IMR-90 (cell line): Measurements from ENCODE around the gene CREB3L1. TPM values are rescaled to one million over a fixed set of nuclear protein-coding genes. Genes with fewer than 3 reads are reported as not detected.
A peak's percentile ranks its signal among the peaks of the same experiment; 100 is the strongest.

Source experiments
- ATAC-seq: fragments of 200-7000 bp; cut with Tn5 transposase; 2 replicates; pipeline ENCODE4 v1.9.1; 2020; ENCODE audit warnings: low read depth, mild to moderate bottlenecking, moderate library complexity
- BruUV-seq: library from RNA; stranded (reverse); fragments of 400-500 nt; replicated peaks from 2 replicates; lab custom pipeline; 2021; lab: Mats Ljungman, UMichigan
- CTCF ChIA-PET: fragments of 300-600 bp; formaldehyde crosslinking; extraction: SDS; loops from one replicate; lab custom pipeline; 2021; ENCODE audit warnings: antibody characterized with exemption; lab: Yijun Ruan, JAX
- POLR2A ChIA-PET: fragments of 300-600 bp; sonication (Branson Sonifier 250); formaldehyde crosslinking; loops from one replicate; lab custom pipeline; 2022; ENCODE audit warnings: antibody characterized with exemption; ENCODE audit not compliant: unreplicated experiment; lab: Charles Lee
- DNase-seq: peaks from one replicate; pipeline ENCODE4 v3.0.0; 2013
- H2AFZ ChIP-seq: replicated peaks from 2 replicates; pipeline ENCODE3; 2013; ENCODE audit warnings: low read length, mild to moderate bottlenecking; ENCODE audit not compliant: poor library complexity
- H2AK5ac ChIP-seq: 2 replicates; pipeline ENCODE4 v1.6.1; 2013; ENCODE audit warnings: low read depth, low read length, inconsistent platforms
- H2AK9ac ChIP-seq: replicated peaks from 2 replicates; pipeline ENCODE3; 2013; ENCODE audit warnings: mild to moderate bottlenecking, low read depth, low read length, moderate library complexity; ENCODE audit not compliant: poor library complexity
- H2BK120ac ChIP-seq: 2 replicates; pipeline ENCODE4 v1.6.1; 2013; ENCODE audit warnings: low read depth, low read length, inconsistent platforms
- H2BK15ac ChIP-seq: 3 replicates; pipeline ENCODE4 v1.6.1; 2013; ENCODE audit warnings: low read depth, low read length, inconsistent platforms
- H2BK20ac ChIP-seq: 2 replicates; pipeline ENCODE4 v1.6.1; 2013; ENCODE audit warnings: low read depth, mild to moderate bottlenecking, inconsistent platforms, low read length, moderate library complexity
- H2BK5ac ChIP-seq: 2 replicates; pipeline ENCODE4 v1.6.1; 2013; ENCODE audit warnings: mild to moderate bottlenecking, low read depth, low read length, inconsistent platforms; ENCODE audit not compliant: poor library complexity, severe bottlenecking
- H3K14ac ChIP-seq: replicated peaks from 2 replicates; pipeline ENCODE4 v1.6.1; 2013; ENCODE audit warnings: low read depth, low read length, inconsistent platforms
- H3K18ac ChIP-seq: 2 replicates; pipeline ENCODE4 v1.6.1; 2013; ENCODE audit warnings: low read depth, low read length, control low read depth
- H3K23ac ChIP-seq: 2 replicates; pipeline ENCODE4 v1.6.1; 2013; ENCODE audit warnings: low read depth, low read length, inconsistent platforms
- H3K27ac ChIP-seq: 2 replicates; pipeline ENCODE4 v1.5.1; 2013; ENCODE audit warnings: mild to moderate bottlenecking, control low read depth, low read length; ENCODE audit not compliant: insufficient read depth
- H3K27me3 ChIP-seq: 2 replicates; pipeline ENCODE4 v1.6.1; 2013; ENCODE audit warnings: low read length; ENCODE audit not compliant: control insufficient read depth, insufficient read depth
- H3K36me3 ChIP-seq: 2 replicates; pipeline ENCODE4 v1.6.1; 2013; ENCODE audit warnings: low read length, mixed read lengths; ENCODE audit not compliant: control insufficient read depth, insufficient read depth
- H3K4ac ChIP-seq: 2 replicates; pipeline ENCODE4 v1.6.1; 2013; ENCODE audit warnings: low read depth, low read length, inconsistent platforms
- H3K4me1 ChIP-seq: 2 replicates; pipeline ENCODE4 v1.6.1; 2013; ENCODE audit warnings: low read length, mixed read lengths; ENCODE audit not compliant: control insufficient read depth, insufficient read depth
- H3K4me2 ChIP-seq: 2 replicates; pipeline ENCODE4 v1.6.1; 2013; ENCODE audit warnings: low read depth, mild to moderate bottlenecking, control low read depth, low read length, moderate library complexity
- H3K4me3 ChIP-seq: 2 replicates; pipeline ENCODE4 v1.5.1; 2013; ENCODE audit warnings: low read depth, mild to moderate bottlenecking, control low read depth, low read length, moderate library complexity; ENCODE audit not compliant: insufficient read depth
- H3K56ac ChIP-seq: 2 replicates; pipeline ENCODE4 v1.6.1; 2013; ENCODE audit warnings: low read length, inconsistent platforms; ENCODE audit not compliant: insufficient read depth; ENCODE audit errors: extremely low read depth
- H3K79me1 ChIP-seq, 2 experiments: 2 replicates each; pipeline ENCODE4 v1.6.1; 2013; ENCODE audit warnings: low read length in 2 of 2, inconsistent platforms in 1 of 2, low read depth in 1 of 2
- H3K9ac ChIP-seq: 2 replicates; pipeline ENCODE4 v1.6.1; 2013; ENCODE audit warnings: low read depth, low read length, control low read depth
- H3K9me1 ChIP-seq: 2 replicates; pipeline ENCODE4 v1.6.1; 2013; ENCODE audit warnings: low read length, inconsistent platforms; ENCODE audit not compliant: insufficient read depth
- H3K9me3 ChIP-seq: 2 replicates; pipeline ENCODE4 v1.6.1; 2013; ENCODE audit warnings: low read length; ENCODE audit not compliant: control insufficient read depth, insufficient read depth
- H4K20me1 ChIP-seq: 2 replicates; pipeline ENCODE4 v1.6.1; 2013; ENCODE audit warnings: low read length, inconsistent platforms; ENCODE audit not compliant: insufficient read depth
- H4K5ac ChIP-seq: 2 replicates; pipeline ENCODE4 v1.6.1; 2013; ENCODE audit warnings: mild to moderate bottlenecking, low read depth, low read length, control low read depth
- H4K8ac ChIP-seq, 2 experiments: 2 replicates each; pipeline ENCODE4 v1.6.1; 2013; ENCODE audit warnings: low read depth in 2 of 2, low read length in 2 of 2, control low read depth in 1 of 2, inconsistent platforms in 1 of 2
- H4K91ac ChIP-seq: 2 replicates; pipeline ENCODE4 v1.6.1; 2013; ENCODE audit warnings: low read depth, low read length, inconsistent platforms; ENCODE audit not compliant: insufficient read depth
- BHLHE40 ChIP-seq: fragments of 150-350 bp; IDR thresholded peaks from 2 replicates; pipeline ENCODE4 v1.6.1; 2016; ENCODE audit warnings: mild to moderate bottlenecking, low read depth, low read length
- CEBPB ChIP-seq: IDR thresholded peaks from 2 replicates; pipeline ENCODE4 v1.6.1; 2012; ENCODE audit warnings: low read depth, low read length, improper control_type of control experiment
- FOS ChIP-seq: fragments of 150-350 bp; IDR thresholded peaks from 2 replicates; pipeline ENCODE4 v1.6.1; 2016; ENCODE audit warnings: low read depth, low read length
- MXI1 ChIP-seq: IDR thresholded peaks from 2 replicates; pipeline ENCODE4 v1.6.1; 2012; ENCODE audit warnings: low read depth, mild to moderate bottlenecking, low read length, moderate library complexity, borderline replicate concordance
- POLR2A ChIP-seq: IDR thresholded peaks from 2 replicates; pipeline ENCODE4 v1.6.1; 2012; ENCODE audit warnings: mild to moderate bottlenecking, low read depth, low read length
- RAD21 ChIP-seq: IDR thresholded peaks from 2 replicates; pipeline ENCODE4 v1.6.1; 2012; ENCODE audit warnings: low read length, improper control_type of control experiment
- RFX5 ChIP-seq: IDR thresholded peaks from 2 replicates; pipeline ENCODE4 v1.8.0; 2012; ENCODE audit warnings: low read depth, mild to moderate bottlenecking, low read length, moderate library complexity
- WGBS, 2 experiments: methylation state at CpG; one replicate each; pipeline versions ENCODE4 v1.1.5 to v1.1.7; 2013; ENCODE audit warnings: missing lambda C conversion rate in 2 of 2; ENCODE audit not compliant: insufficient read length in 1 of 2; ENCODE audit errors: extremely low coverage in 2 of 2; 5-methylcytosine and 5-hydroxymethylcytosine counted together
- dilution Hi-C: fragments of 300-500 bp; cut with HindIII; formaldehyde crosslinking; loops from one replicate; pipeline ENCODE4 v1.14.3; 2018; ENCODE audit warnings: low sequenced_read_pairs; ENCODE audit not compliant: unreplicated experiment
- in situ Hi-C: fragments of 300-500 bp; cut with MboI; formaldehyde crosslinking; loops from 3 replicates; pipeline ENCODE4 v1.14.3; 2019; ENCODE audit warnings: low sequenced_read_pairs, inconsistent platforms, mixed read lengths
- intact Hi-C: fragments of 100-400 bp; cut with micrococcal nuclease; formaldehyde crosslinking; loops from 2 replicates; pipeline ENCODE4 v1.10.0; 2022
- polyA plus RNA-seq, 3 experiments: library from polyadenylated mRNA; depleted of rRNA; stranded (reverse); fragments of >200 nt; gene quantifications; 2 replicates each; pipeline ENCODE4 v1.2.3, GENCODE V29; 2012; ENCODE audit warnings: low replicate concordance in 1 of 3
- total RNA-seq: library from RNA; depleted of rRNA; stranded (reverse); fragments of >200 nt; gene quantifications from 2 replicates; pipeline ENCODE4 v1.2.3, GENCODE V29; 2012

CREB3L1 gene
- total and polyA plus RNA-seq, 2 of the 4 experiments (the other 2 are of a cell fraction): 8.1 to 82.3 TPM

DNA sequence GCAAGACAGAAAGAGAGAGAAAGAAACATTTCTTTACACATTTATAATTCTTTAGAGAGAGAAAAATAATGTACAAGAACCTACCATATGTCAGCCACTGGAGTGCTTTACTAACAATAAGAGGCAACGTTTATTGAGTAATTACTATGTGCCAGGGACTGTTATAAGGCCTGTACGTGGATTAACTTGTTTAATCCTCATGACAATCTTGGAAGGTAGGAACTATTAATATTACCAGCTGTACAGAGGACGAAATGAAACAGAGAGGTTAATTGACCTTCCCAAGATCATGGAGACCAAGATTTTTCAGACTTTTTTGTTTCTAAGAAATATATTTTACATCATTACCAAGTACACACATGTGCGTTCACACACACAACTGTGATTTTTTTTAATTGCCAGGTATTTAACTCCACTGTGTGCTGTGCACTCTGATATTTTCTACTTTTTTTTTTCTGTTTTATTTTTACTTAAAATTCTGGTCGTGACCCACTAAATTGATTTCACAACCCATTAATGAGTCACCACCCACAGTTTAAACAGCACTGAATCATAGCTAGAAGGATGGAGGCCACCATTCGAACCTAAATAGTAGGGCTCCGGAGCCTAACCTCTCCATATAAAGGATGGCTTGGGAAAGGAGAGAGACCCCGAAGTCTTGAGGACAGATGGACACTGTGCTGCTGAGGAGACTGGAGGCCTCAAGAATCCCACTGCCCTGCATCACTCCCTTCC lies 21.4 kb downstream of the CREB3L1 start:
- Histone ChIP-seq H4K8ac (peak overlapping the region; percentile 37 to 91), H3K9me1 (peaks cover 25% of the 10 kb centered on the region), H3K56ac (peak overlapping the region; percentile 95), H3K4me2 (peak overlapping the region; percentile 98), H3K36me3 (peaks cover 27% of the 10 kb centered on the region), H3K9me3 (no peaks in the 10 kb centered on the region), H2AK9ac (peak overlapping the region; percentile 33), H3K14ac (peak overlapping the region; percentile 94), H3K4ac (peak overlapping the region; percentile 96), H2AK5ac (peak overlapping the region; percentile 96), H3K9ac (peak overlapping the region; percentile 71), H3K23ac (peak overlapping the region; percentile 97), H2AFZ (peak overlapping the region; percentile 25), H3K4me1 (peaks cover 44% of the 10 kb centered on the region), H3K79me1 (peaks cover 26 to 67% of the 10 kb centered on the region in 2 experiments), H2BK20ac (peak overlapping the region; percentile 97), H2BK5ac (peak overlapping the region; percentile 95), H4K91ac (peak overlapping the region; percentile 96), H3K27me3 (no peaks in the 10 kb centered on the region), H4K20me1 (peaks cover 19% of the 10 kb centered on the region), H3K27ac (peak overlapping the region; percentile 98), H3K4me3 (peak overlapping the region; percentile 18; the same call in 1 of the 2 replicates), H4K5ac (peak overlapping the region; percentile 97), H3K18ac (peak overlapping the region; percentile 97), H2BK15ac (peak overlapping the region; percentile 94), H2BK120ac (peak overlapping the region; percentile 96)
- peak; percentile 93 for DNase-seq
- in situ Hi-C loops (no loop called here), dilution Hi-C loops (no loop called here), intact Hi-C loops (no loop called here)
- ATAC-seq: peak; percentile 7; the same call in 1 of the 2 replicates
- no CpG with 5 or more reads among the region's 8 CpGs for WGBS, 2 experiments
- BruUV-seq: no TSS peak
- TF ChIP-seq FOS (peak; percentile 98), CEBPB (peak; percentile 96), BHLHE40 (peak; percentile 40; the same call in 1 of the 2 replicates), RFX5 (no peak), MXI1 (no peak), POLR2A (peak; percentile 41; the same call in 1 of the 2 replicates), RAD21 (no peak)
- POLR2A ChIA-PET: no interaction called here
- CTCF ChIA-PET: interaction anchor here (1.2 to 4.3 kb wide), 3 partner anchors 9 to 59 kb away, joined by 3 to 15 read pairs (median 5); no protein-coding TSS in a partner anchor
